A549 (cell line): ENCODE measurements around the gene KDM4B. TPM values are rescaled to one million over a fixed set of nuclear protein-coding genes. Genes with fewer than 3 reads are reported as not detected.

Source experiments
- ATAC-seq, 2 experiments: fragments of 200-7000 bp in 1 of 2; fragments of >200 bp in 1 of 2; cut with Nextera tagmentation in 1 of 2; cut with Tn5 transposase in 1 of 2; 3 replicates each; pipeline versions ENCODE4 v1.8.0 to v1.9.1; 2018 to 2020; ENCODE audit warnings: mild to moderate bottlenecking in 1 of 2, moderate library complexity in 1 of 2
- CTCF ChIA-PET: fragments of 300-600 bp; sonication (Branson Sonifier 250); formaldehyde crosslinking; extraction: SDS; loops from one replicate; lab custom pipeline; 2021; ENCODE audit warnings: antibody characterized with exemption, inconsistent platforms; lab: Yijun Ruan, JAX
- POLR2A ChIA-PET: fragments of 350-600 bp; formaldehyde crosslinking; extraction: SDS; loops from one replicate; lab custom pipeline; 2021; ENCODE audit warnings: antibody characterized with exemption, inconsistent platforms; lab: Yijun Ruan, JAX
- DNase-seq, 2 experiments: peaks; one replicate each; pipeline versions ENCODE4 v3.0.0 to v3.0.0-alpha.2; 2011 to 2016; ENCODE audit warnings: low read depth in 1 of 2, low spot score in 1 of 2
- FAIRE-seq: peaks from 2 replicates; lab custom pipeline; 2011; peaks lifted over from hg19 to GRCh38; lab: Jason Lieb, UNC
- H3K27ac ChIP-seq, 2 experiments: fragments of >200 bp; sonication (Bioruptor Twin); formaldehyde crosslinking; 3 replicates each; pipeline ENCODE4 v1.5.1; 2016 to 2017
- H3K4me1 ChIP-seq: fragments of >200 bp; sonication (Bioruptor Twin); formaldehyde crosslinking; 3 replicates; pipeline ENCODE4 v1.6.1; 2016
- H3K4me2 ChIP-seq: fragments of >200 bp; sonication (Bioruptor Twin); formaldehyde crosslinking; 3 replicates; pipeline ENCODE4 v1.6.1; 2016
- H3K4me3 ChIP-seq: fragments of >200 bp; sonication (Bioruptor Twin); formaldehyde crosslinking; 3 replicates; pipeline ENCODE4 v1.5.1; 2016
- H3K9me3 ChIP-seq: fragments of >200 bp; sonication (Bioruptor Twin); formaldehyde crosslinking; 3 replicates; pipeline ENCODE4 v1.6.1; 2016
- CEBPB ChIP-seq, 2 experiments: fragments of >200 bp in 1 of 2; sonication (Bioruptor Twin) in 1 of 2; formaldehyde crosslinking in 1 of 2; IDR thresholded peaks; 2 replicates each; pipeline ENCODE4 v1.6.1; 2012 to 2016
- CHD2 ChIP-seq: fragments of 150-350 bp; IDR thresholded peaks from 2 replicates; pipeline ENCODE4 v1.6.1; 2014; ENCODE audit warnings: low read length; ENCODE audit not compliant: partially characterized antibody
- CHD4 ChIP-seq: fragments of 200-600 bp; sonication (generic); IDR thresholded peaks from 2 replicates; pipeline ENCODE4 v1.6.1; 2016; ENCODE audit warnings: antibody characterized with exemption, mild to moderate bottlenecking, borderline replicate concordance
- EP300 ChIP-seq, 2 experiments: fragments of >200 bp; sonication (Bioruptor Twin); formaldehyde crosslinking; IDR thresholded peaks; 2 replicates in 1 of 2; 3 replicates in 1 of 2; pipeline ENCODE4 v1.6.1; 2016 to 2017
- FOXS1 ChIP-seq: fragments of 250-450 bp; sonication (Bioruptor Pico); IDR thresholded peaks from 2 replicates; pipeline ENCODE4 v1.5.0; 2020; ENCODE audit warnings: mild to moderate bottlenecking, moderate library complexity
- HEYL ChIP-seq: fragments of 250-450 bp; sonication (Bioruptor Pico); IDR thresholded peaks from 2 replicates; pipeline ENCODE4 v1.8.0; 2021; ENCODE audit warnings: mild to moderate bottlenecking, moderate library complexity
- HOXB13 ChIP-seq: fragments of 250-450 bp; sonication (Bioruptor Pico); IDR thresholded peaks from 2 replicates; pipeline ENCODE4 v1.5.0; 2020; ENCODE audit warnings: low read depth, mild to moderate bottlenecking, moderate library complexity
- MAZ ChIP-seq: fragments of 150-350 bp; IDR thresholded peaks from 2 replicates; pipeline ENCODE4 v1.6.1; 2014; ENCODE audit warnings: antibody characterized with exemption, low read depth, low read length, borderline replicate concordance
- NPAS2 ChIP-seq: fragments of 250-450 bp; sonication (Bioruptor Pico); IDR thresholded peaks from 2 replicates; pipeline ENCODE4 v1.8.0; 2022; ENCODE audit warnings: mild to moderate bottlenecking, moderate library complexity, borderline replicate concordance
- PHF8 ChIP-seq: fragments of 200-600 bp; sonication (generic); IDR thresholded peaks from 2 replicates; pipeline ENCODE4 v1.6.1; 2016; ENCODE audit warnings: low read depth, mild to moderate bottlenecking, antibody characterized with exemption, moderate library complexity, borderline replicate concordance
- POLR2A ChIP-seq: IDR thresholded peaks from 2 replicates; pipeline ENCODE4 v1.6.1; 2012; ENCODE audit warnings: mild to moderate bottlenecking, low read length
- RCOR1 ChIP-seq: fragments of 150-350 bp; IDR thresholded peaks from 2 replicates; pipeline ENCODE4 v1.6.1; 2014; ENCODE audit warnings: antibody characterized with exemption, low read length, low read depth
- SMC3 ChIP-seq: fragments of >200 bp; sonication (Bioruptor Twin); formaldehyde crosslinking; IDR thresholded peaks from 3 replicates; pipeline ENCODE4 v1.6.1; 2018; ENCODE audit warnings: inconsistent platforms
- ZC3H11A ChIP-seq: fragments of 450-650 bp; IDR thresholded peaks from 2 replicates; pipeline ENCODE4 v1.6.1; 2014; ENCODE audit warnings: antibody characterized with exemption, mild to moderate bottlenecking
- ZNF302 ChIP-seq: fragments of 250-450 bp; sonication (Bioruptor Pico); IDR thresholded peaks from 2 replicates; pipeline ENCODE4 v1.9.0; 2021; ENCODE audit warnings: inconsistent platforms, mild to moderate bottlenecking, moderate library complexity
- WGBS: methylation state at CpG from one replicate; pipeline ENCODE4 v1.1.6; 2017; ENCODE audit errors: missing lambda C conversion rate; 5-methylcytosine and 5-hydroxymethylcytosine counted together
- polyA plus RNA-seq, 4 experiments: library from polyadenylated mRNA; depleted of rRNA in 3 of 4; stranded (reverse); fragments of >200 nt; fragmentation: RNase III in 1 of 4; extraction: RNeasy Plus Mini Kit Qiagen cat#74134 plus additional on column Dnase treatment in 1 of 4; gene quantifications; 2 replicates in 3 of 4; 3 replicates in 1 of 4; pipeline ENCODE4 v1.2.3, GENCODE V29; 2011 to 2017
- TF ChIP-seq, protein P1 (sequence below): fragments of 150-350 bp; IDR thresholded peaks from 2 replicates; pipeline ENCODE4 v1.6.1; 2014; ENCODE audit warnings: low read depth, mild to moderate bottlenecking, low read length
- TF ChIP-seq, protein P2 (sequence below): IDR thresholded peaks from 2 replicates; pipeline ENCODE4 v1.6.1; 2012
- TF ChIP-seq, protein P3 (sequence below): fragments of >200 bp; sonication (Bioruptor Twin); formaldehyde crosslinking; IDR thresholded peaks from 2 replicates; pipeline ENCODE4 v1.6.1; 2016
- TF ChIP-seq, protein P4 (sequence below): fragments of >200 bp; sonication (Bioruptor Twin); formaldehyde crosslinking; IDR thresholded peaks from 3 replicates; pipeline ENCODE4 v1.5.1; 2016
- TF ChIP-seq, protein P5 (sequence below): IDR thresholded peaks from 2 replicates; pipeline ENCODE4 v1.6.1; 2012
- TF ChIP-seq, protein P6 (sequence below): fragments of 250-450 bp; sonication (Bioruptor Pico); IDR thresholded peaks from 2 replicates; pipeline ENCODE4 v1.5.0; 2021; ENCODE audit warnings: mild to moderate bottlenecking, moderate library complexity, borderline replicate concordance
- TF ChIP-seq, protein P7 (sequence below): IDR thresholded peaks from 2 replicates; pipeline ENCODE4 v1.6.1; 2012; ENCODE audit warnings: low read depth, borderline replicate concordance

KDM4B gene
- polyA plus RNA-seq, 2 of the 4 experiments (the other 2 are of a cell fraction): 3.0 to 4.6 TPM

DNA sequence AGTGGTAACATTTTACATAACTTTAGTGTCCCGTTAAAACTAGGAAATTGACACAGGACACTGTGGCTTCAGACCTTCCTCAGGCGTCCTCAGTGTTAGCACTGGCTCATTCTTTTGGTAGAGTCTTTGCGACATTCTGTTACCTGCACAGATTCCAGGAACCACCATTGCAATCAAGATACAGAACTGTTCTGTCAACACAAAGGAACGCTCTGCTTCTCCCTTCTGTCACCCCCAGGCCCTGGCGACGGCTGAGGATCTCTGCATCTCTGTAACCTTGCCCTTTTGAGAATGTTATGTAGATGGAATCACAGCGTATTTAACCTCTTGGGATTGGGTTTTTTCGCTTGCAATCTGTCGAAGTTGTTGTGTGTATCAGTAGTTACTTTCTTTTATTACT is 22.6 kb downstream of the KDM4B start:
- FAIRE-seq (no peak), ATAC-seq (no peak), DNase-seq (no peak)
- peaks cover 5% of the 10 kb centered on the region; the same call in 1 of the 3 replicates for H3K4me1 ChIP-seq
- H3K4me3 ChIP-seq: no peak overlapping the region
- TF ChIP-seq SMC3 (no peak), CEBPB (IDR thresholded peaks at IDR 0.05) (no peak), FOXS1 (CRISPR knock-in tag) (no peak), CHD2 (no peak)
- TF ChIP-seq, protein P1, sequence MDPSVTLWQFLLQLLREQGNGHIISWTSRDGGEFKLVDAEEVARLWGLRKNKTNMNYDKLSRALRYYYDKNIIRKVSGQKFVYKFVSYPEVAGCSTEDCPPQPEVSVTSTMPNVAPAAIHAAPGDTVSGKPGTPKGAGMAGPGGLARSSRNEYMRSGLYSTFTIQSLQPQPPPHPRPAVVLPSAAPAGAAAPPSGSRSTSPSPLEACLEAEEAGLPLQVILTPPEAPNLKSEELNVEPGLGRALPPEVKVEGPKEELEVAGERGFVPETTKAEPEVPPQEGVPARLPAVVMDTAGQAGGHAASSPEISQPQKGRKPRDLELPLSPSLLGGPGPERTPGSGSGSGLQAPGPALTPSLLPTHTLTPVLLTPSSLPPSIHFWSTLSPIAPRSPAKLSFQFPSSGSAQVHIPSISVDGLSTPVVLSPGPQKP: no peak
- H3K4me2 ChIP-seq: no peak overlapping the region
- H3K27ac ChIP-seq: no peak overlapping the region
- H3K9me3 ChIP-seq: no peaks in the 10 kb centered on the region
- POLR2A ChIA-PET: no interaction called here
- 90% methylated on average over 9 of the region's 9 CpGs for WGBS
- CTCF ChIA-PET: no interaction called here

DNA sequence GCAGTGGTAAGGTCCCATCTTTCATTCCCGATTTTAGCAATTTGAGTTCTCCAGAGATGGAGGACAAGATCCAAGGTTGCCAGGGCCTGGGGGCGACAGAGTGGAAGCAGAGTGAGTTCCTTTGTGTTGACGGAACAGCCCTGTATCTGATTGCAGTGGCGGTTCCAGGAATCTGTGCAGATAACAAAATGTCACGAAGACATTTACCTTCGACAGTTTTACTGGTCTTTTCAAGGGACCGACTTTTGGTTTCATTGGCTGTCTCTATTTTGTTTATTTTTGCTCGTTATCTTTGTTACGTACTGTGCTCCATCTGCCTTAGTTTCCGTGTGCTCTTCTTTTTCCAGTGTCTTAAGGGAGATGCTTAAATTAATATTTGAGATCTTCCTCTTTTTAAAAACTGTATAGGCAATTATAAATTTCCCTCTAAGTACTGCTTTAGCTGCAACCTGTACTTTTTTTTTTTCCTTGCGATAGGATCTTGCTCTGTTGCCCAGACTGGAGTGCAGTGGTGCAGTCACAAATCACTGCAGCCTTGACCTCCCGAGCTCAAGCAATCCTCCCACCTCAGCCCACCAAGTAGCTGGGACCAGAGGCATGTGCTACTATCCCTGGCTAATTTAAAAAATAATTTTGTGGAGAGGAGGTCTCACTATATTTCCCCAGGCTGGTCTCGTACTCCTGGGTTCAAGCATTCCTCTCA is 23.2 kb downstream of the KDM4B start:
- no peak for DNase-seq
- CTCF ChIA-PET: interaction anchor here (0.7 kb wide), 1 partner anchor 16 kb away, joined by 4 read pairs; no protein-coding TSS in a partner anchor
- TF ChIP-seq, protein P2, sequence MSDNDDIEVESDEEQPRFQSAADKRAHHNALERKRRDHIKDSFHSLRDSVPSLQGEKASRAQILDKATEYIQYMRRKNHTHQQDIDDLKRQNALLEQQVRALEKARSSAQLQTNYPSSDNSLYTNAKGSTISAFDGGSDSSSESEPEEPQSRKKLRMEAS: no peak
- TF ChIP-seq, protein P3, sequence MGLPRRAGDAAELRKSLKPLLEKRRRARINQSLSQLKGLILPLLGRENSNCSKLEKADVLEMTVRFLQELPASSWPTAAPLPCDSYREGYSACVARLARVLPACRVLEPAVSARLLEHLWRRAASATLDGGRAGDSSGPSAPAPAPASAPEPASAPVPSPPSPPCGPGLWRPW: no peak
- TF ChIP-seq HEYL (no peak), SMC3 (no peak), PHF8 (no peak), POLR2A (no peak), ZNF302 (CRISPR knock-in tag) (no peak), RCOR1 (no peak), MAZ (no peak), NPAS2 (CRISPR knock-in tag) (no peak), CEBPB (IDR thresholded peaks at IDR 0.05) (no peak), EP300 (IDR thresholded peaks at IDR 0.05) (no peak)
- TF ChIP-seq, protein P4, sequence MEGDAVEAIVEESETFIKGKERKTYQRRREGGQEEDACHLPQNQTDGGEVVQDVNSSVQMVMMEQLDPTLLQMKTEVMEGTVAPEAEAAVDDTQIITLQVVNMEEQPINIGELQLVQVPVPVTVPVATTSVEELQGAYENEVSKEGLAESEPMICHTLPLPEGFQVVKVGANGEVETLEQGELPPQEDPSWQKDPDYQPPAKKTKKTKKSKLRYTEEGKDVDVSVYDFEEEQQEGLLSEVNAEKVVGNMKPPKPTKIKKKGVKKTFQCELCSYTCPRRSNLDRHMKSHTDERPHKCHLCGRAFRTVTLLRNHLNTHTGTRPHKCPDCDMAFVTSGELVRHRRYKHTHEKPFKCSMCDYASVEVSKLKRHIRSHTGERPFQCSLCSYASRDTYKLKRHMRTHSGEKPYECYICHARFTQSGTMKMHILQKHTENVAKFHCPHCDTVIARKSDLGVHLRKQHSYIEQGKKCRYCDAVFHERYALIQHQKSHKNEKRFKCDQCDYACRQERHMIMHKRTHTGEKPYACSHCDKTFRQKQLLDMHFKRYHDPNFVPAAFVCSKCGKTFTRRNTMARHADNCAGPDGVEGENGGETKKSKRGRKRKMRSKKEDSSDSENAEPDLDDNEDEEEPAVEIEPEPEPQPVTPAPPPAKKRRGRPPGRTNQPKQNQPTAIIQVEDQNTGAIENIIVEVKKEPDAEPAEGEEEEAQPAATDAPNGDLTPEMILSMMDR: no peak
- TF ChIP-seq, protein P5, sequence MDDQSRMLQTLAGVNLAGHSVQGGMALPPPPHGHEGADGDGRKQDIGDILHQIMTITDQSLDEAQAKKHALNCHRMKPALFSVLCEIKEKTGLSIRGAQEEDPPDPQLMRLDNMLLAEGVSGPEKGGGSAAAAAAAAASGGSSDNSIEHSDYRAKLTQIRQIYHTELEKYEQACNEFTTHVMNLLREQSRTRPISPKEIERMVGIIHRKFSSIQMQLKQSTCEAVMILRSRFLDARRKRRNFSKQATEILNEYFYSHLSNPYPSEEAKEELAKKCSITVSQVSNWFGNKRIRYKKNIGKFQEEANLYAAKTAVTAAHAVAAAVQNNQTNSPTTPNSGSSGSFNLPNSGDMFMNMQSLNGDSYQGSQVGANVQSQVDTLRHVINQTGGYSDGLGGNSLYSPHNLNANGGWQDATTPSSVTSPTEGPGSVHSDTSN: no peak
- TF ChIP-seq, all 56 proteins: peak for 0
- H3K27ac ChIP-seq: no peak overlapping the region
- H3K4me2 ChIP-seq: no peak overlapping the region
- H3K4me3 ChIP-seq: no peak overlapping the region
- POLR2A ChIA-PET: no interaction called here
- ATAC-seq (no peak), FAIRE-seq (no peak)
- no peaks in the 10 kb centered on the region for H3K9me3 ChIP-seq
- peaks cover 5% of the 10 kb centered on the region; the same call in 1 of the 3 replicates for H3K4me1 ChIP-seq
- WGBS: 93% methylated on average over 13 of the region's 13 CpGs

DNA sequence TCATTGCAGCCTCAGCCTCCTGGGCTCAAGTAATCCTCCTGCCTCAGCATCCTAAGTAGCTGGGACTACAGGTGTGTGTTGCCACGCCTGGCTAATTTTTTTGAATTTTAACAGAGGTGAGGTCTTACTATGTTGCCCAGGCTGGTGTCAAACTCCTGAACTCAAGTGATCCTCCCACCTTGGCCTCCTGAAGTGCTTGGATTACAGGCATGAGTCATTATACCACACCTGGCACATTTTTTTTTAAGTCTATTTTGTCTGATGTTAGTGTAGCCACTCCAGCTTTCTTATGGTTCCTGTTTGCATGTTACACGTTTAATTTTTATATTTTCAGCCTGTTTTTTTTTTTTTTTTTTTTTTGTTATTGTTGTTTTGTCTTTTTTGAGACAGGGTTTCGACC is 24.8 kb downstream of the KDM4B start:
- DNase-seq (no peak), FAIRE-seq (no peak), ATAC-seq (no peak)
- ChIA-PET POLR2A (no interaction called here), CTCF (interaction anchor here (0.5 to 0.7 kb wide), 2 partner anchors 83 to 543 kb away, joined by 3 to 5 read pairs; no protein-coding TSS in a partner anchor)
- Histone ChIP-seq H3K4me2 (no peak overlapping the region), H3K4me3 (no peak overlapping the region), H3K4me1 (peaks cover 3% of the 10 kb centered on the region; the same call in 1 of the 3 replicates), H3K27ac (no peak overlapping the region), H3K9me3 (no peaks in the 10 kb centered on the region)
- 58% methylated on average over 3 of the region's 3 CpGs for WGBS
- TF ChIP-seq, protein P6, sequence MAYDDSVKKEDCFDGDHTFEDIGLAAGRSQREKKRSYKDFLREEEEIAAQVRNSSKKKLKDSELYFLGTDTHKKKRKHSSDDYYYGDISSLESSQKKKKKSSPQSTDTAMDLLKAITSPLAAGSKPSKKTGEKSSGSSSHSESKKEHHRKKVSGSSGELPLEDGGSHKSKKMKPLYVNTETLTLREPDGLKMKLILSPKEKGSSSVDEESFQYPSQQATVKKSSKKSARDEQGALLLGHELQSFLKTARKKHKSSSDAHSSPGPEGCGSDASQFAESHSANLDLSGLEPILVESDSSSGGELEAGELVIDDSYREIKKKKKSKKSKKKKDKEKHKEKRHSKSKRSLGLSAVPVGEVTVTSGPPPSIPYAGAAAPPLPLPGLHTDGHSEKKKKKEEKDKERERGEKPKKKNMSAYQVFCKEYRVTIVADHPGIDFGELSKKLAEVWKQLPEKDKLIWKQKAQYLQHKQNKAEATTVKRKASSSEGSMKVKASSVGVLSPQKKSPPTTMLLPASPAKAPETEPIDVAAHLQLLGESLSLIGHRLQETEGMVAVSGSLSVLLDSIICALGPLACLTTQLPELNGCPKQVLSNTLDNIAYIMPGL (CRISPR knock-in tag): no peak
- TF ChIP-seq ZC3H11A: no peak
- TF ChIP-seq, protein P7, sequence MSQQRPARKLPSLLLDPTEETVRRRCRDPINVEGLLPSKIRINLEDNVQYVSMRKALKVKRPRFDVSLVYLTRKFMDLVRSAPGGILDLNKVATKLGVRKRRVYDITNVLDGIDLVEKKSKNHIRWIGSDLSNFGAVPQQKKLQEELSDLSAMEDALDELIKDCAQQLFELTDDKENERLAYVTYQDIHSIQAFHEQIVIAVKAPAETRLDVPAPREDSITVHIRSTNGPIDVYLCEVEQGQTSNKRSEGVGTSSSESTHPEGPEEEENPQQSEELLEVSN: no peak
- TF ChIP-seq CHD4: no peak
- TF ChIP-seq HOXB13: no peak
- TF ChIP-seq, protein P4: no peak
